Measurements from ENCODE around the gene USP12.

GRCh38 chr13:27117158-27117557 is 54.5 kb downstream of the USP12 start:
- TF ChIP-seq CTCF (IDR thresholded peaks at IDR 0.05) (no peak), EZH2phosphoT487 (IDR thresholded peaks at IDR 0.05) (no peak), EZH2 (IDR thresholded peaks at IDR 0.05) (no peak)
